Endodermal cell (in vitro differentiated cells): Measurements from ENCODE around the gene FNDC3A. TPM values are rescaled to one million over a fixed set of nuclear protein-coding genes. Genes with fewer than 3 reads are reported as not detected.
A peak's percentile ranks its signal among the peaks of the same experiment; 100 is the strongest.

Experiments
- DNase-seq: peaks from one replicate; pipeline ENCODE4 v3.0.0-alpha.2; 2017
- H3K27ac ChIP-seq: 2 replicates; pipeline ENCODE4 v1.5.1; 2013; ENCODE audit warnings: mild to moderate bottlenecking, low read depth, low read length, moderate library complexity
- H3K27me3 ChIP-seq: 2 replicates; pipeline ENCODE4 v1.6.1; 2013; ENCODE audit warnings: mild to moderate bottlenecking, low read length, moderate library complexity; ENCODE audit not compliant: insufficient read depth, control insufficient read depth, poor library complexity, severe bottlenecking
- H3K36me3 ChIP-seq: 2 replicates; pipeline ENCODE4 v1.7.0; 2013; ENCODE audit warnings: mild to moderate bottlenecking, low read length, moderate library complexity; ENCODE audit not compliant: control insufficient read depth, insufficient read depth
- H3K4me1 ChIP-seq: one replicate; pipeline ENCODE4 v1.7.0; 2013; ENCODE audit warnings: low read length; ENCODE audit not compliant: control insufficient read depth, insufficient read depth
- H3K4me3 ChIP-seq: 2 replicates; pipeline ENCODE4 v1.5.1; 2013; ENCODE audit warnings: mild to moderate bottlenecking, low read length, moderate library complexity
- H3K9ac ChIP-seq: 2 replicates; pipeline ENCODE4 v1.6.1; 2013; ENCODE audit warnings: mild to moderate bottlenecking, low read length, moderate library complexity; ENCODE audit not compliant: poor library complexity, severe bottlenecking; ENCODE audit errors: extremely low read depth
- H3K9me3 ChIP-seq: 2 replicates; pipeline ENCODE4 v1.6.1; 2013; ENCODE audit warnings: mild to moderate bottlenecking, low read length, moderate library complexity; ENCODE audit not compliant: control insufficient read depth
- H3K27ac Mint-ChIP-seq: 2 replicates; pipeline ENCODE4 v1.8.0; 2020; ENCODE audit warnings: mixed read lengths
- H3K27me3 Mint-ChIP-seq: 2 replicates; pipeline ENCODE4 v1.8.0; 2021; ENCODE audit warnings: mild to moderate bottlenecking, mixed read lengths; ENCODE audit not compliant: insufficient read depth
- H3K36me3 Mint-ChIP-seq: 2 replicates; pipeline ENCODE4 v1.8.0; 2020; ENCODE audit warnings: low read depth, mixed read lengths
- H3K4me1 Mint-ChIP-seq: 2 replicates; pipeline ENCODE4 v1.8.0; 2020; ENCODE audit warnings: mixed read lengths
- H3K4me3 Mint-ChIP-seq: 2 replicates; pipeline ENCODE4 v1.8.0; 2020; ENCODE audit warnings: mild to moderate bottlenecking, moderate library complexity, mixed read lengths
- H3K9me3 Mint-ChIP-seq: 2 replicates; pipeline ENCODE4 v1.8.0; 2020; ENCODE audit warnings: mild to moderate bottlenecking, mixed read lengths
- WGBS, 2 experiments: methylation state at CpG; one replicate each; pipeline versions ENCODE4 v1.1.5 to v1.1.7; 2013; ENCODE audit warnings: missing lambda C conversion rate in 2 of 2, mixed read lengths in 1 of 2; ENCODE audit not compliant: insufficient coverage in 1 of 2, insufficient read length in 1 of 2; 5-methylcytosine and 5-hydroxymethylcytosine counted together
- total RNA-seq, 2 donors: library from RNA; stranded (reverse); fragmentation: NEBNext Ultra II Directional in 1 of 2; extraction: Animal tissue kit (Norgen Biotek cat#: 25700) in 1 of 2; gene quantifications; 2 replicates in 1 of 2; 3 replicates in 1 of 2; pipeline ENCODE4 v1.2.1, GENCODE V29; 2021
- TF ChIP-seq, protein P1 (sequence below): fragments of 200-600 bp; sonication (generic); conservative IDR thresholded peaks from 2 replicates; pipeline ENCODE4 v1.5.0; 2021; ENCODE audit warnings: antibody characterized with exemption, mild to moderate bottlenecking

Gene FNDC3A
- total RNA-seq, 2 donors from 2014 or later = 42.2 to 42.8 TPM

DNA sequence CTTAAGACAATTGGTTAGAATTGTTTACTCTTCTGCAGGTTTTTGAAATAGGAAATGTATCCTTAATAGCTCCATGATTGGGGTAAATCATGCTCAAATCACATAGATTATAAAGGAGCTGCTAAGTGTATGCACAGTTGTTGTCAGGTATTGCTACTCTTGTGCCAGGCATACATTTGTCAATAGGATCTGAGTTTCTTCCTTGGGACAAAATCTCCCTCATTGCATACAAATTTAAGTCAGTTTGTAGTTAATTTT is 135.1 kb downstream of the FNDC3A start:
- Histone ChIP-seq H3K9ac (peak overlapping the region; percentile 93), H3K27ac (no peak overlapping the region), H3K27me3 (no peaks in the 10 kb centered on the region), H3K4me3 (peak overlapping the region; percentile 100), H3K36me3 (peaks cover 14% of the 10 kb centered on the region), H3K9me3 (no peaks in the 10 kb centered on the region), H3K4me1 (no peaks in the 10 kb centered on the region)
- peaks cover 10% of the 10 kb centered on the region for H3K36me3 Mint-ChIP-seq
- H3K27ac Mint-ChIP-seq = peak overlapping the region; percentile 74
- no peaks in the 10 kb centered on the region for H3K9me3 Mint-ChIP-seq
- H3K4me1 Mint-ChIP-seq = peaks cover 16% of the 10 kb centered on the region
- H3K27me3 Mint-ChIP-seq = no peaks in the 10 kb centered on the region
- TF ChIP-seq, protein P1, sequence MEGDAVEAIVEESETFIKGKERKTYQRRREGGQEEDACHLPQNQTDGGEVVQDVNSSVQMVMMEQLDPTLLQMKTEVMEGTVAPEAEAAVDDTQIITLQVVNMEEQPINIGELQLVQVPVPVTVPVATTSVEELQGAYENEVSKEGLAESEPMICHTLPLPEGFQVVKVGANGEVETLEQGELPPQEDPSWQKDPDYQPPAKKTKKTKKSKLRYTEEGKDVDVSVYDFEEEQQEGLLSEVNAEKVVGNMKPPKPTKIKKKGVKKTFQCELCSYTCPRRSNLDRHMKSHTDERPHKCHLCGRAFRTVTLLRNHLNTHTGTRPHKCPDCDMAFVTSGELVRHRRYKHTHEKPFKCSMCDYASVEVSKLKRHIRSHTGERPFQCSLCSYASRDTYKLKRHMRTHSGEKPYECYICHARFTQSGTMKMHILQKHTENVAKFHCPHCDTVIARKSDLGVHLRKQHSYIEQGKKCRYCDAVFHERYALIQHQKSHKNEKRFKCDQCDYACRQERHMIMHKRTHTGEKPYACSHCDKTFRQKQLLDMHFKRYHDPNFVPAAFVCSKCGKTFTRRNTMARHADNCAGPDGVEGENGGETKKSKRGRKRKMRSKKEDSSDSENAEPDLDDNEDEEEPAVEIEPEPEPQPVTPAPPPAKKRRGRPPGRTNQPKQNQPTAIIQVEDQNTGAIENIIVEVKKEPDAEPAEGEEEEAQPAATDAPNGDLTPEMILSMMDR = no peak
- peak overlapping the region; percentile 79 for H3K4me3 Mint-ChIP-seq
- DNase-seq = no peak

DNA sequence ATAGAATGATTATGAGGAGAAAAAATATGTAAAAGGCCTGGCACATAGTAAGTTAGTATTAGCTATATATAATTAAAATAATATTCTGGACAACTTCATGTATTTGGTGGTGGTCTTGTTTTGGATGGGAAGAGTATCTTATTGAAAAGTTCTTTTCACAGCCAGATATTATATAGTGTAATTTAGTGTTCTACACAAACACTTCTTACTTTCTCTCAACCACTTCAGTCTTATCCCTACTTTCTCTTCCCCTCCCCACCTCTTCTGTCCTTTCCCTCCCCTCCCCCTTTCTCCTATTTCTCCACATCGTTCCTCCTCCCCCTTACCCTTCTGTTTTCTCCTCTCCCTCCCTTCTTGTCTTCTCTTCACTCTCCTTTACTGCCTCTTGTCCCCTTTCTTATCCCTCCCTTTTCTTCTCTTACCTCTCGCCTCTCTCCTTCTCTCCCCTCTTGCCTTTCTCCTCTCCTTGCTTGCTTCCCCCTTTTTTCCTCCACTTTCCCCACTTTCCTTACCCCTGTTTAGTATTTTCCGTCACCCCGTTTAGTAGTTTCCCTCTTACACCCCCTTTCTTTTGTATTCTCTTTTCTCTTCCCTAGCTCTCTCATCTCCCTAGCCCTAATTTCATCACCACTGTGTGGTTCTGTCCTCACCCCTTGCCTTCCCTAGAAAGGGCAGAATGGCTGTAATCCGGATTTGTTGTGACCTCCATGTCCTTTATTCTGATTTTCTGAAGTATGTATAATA is 137.2 kb downstream of the FNDC3A start:
- Mint-ChIP-seq H3K27me3 (no peaks in the 10 kb centered on the region), H3K4me3 (peak overlapping the region; percentile 48), H3K9me3 (no peaks in the 10 kb centered on the region), H3K27ac (peak overlapping the region; percentile 93), H3K4me1 (peaks cover 17% of the 10 kb centered on the region), H3K36me3 (peaks cover 30% of the 10 kb centered on the region)
- WGBS, 2 experiments = 28 to 31% methylated on average over 4 to 5 of the region's 5 CpGs
- Histone ChIP-seq H3K4me1 (no peaks in the 10 kb centered on the region), H3K27me3 (no peaks in the 10 kb centered on the region), H3K9me3 (no peaks in the 10 kb centered on the region), H3K4me3 (peak overlapping the region; percentile 46), H3K9ac (peak overlapping the region; percentile 39), H3K27ac (peak overlapping the region; percentile 54), H3K36me3 (peaks cover 33% of the 10 kb centered on the region)
- TF ChIP-seq, protein P1 = no peak
- DNase-seq = no peak

DNA sequence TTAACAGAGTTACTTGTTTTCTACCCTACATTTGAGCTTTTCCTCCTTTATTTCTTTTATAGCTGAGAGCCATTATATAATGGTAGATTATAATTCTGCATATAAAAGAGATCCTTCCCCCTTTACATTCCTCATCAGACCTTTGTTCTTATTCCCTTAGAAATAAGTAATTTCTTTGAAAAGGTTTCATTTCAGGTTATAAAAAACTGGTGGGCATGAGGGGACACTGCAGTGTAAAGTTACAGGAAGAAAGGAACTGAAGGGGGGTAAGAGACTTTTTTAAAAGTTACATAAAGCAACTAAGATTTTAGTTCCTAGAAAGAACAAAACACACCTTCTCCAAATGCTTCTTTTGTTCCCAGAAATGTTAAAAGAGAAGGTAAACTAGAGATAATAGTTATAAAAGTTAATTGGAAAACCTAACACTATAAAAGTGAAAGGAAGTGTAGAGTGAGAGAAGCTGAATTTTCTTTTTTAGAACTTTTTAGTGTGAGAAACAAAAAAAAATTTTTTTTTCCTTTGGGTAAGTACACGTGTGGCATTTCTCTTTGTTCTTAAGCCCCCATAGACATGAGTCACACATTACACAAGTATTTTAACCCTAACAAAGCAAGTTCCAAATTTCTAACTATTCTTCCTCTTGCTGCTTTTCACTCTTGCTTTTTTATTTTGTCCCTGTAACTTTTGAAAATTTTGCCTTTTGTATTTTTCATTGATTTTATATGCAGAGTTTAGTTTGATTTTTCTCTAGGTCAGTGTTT is 138.0 kb downstream of the FNDC3A start:
- peak overlapping the region; percentile 39 for H3K9ac ChIP-seq
- peaks cover 39% of the 10 kb centered on the region for H3K36me3 ChIP-seq
- no peaks in the 10 kb centered on the region for H3K9me3 ChIP-seq
- peak overlapping the region; percentile 46 for H3K4me3 ChIP-seq
- Mint-ChIP-seq H3K4me1 (peaks cover 23% of the 10 kb centered on the region), H3K4me3 (peak overlapping the region; percentile 48), H3K9me3 (no peaks in the 10 kb centered on the region), H3K27me3 (no peaks in the 10 kb centered on the region), H3K27ac (peak overlapping the region; percentile 93), H3K36me3 (peaks cover 38% of the 10 kb centered on the region)
- H3K4me1 ChIP-seq = no peaks in the 10 kb centered on the region
- WGBS, 2 experiments = 43 to 63% methylated on average over 1 of the region's 1 CpG
- TF ChIP-seq, protein P1 = no peak
- DNase-seq = no peak
- H3K27ac ChIP-seq = peak overlapping the region; percentile 54
- no peaks in the 10 kb centered on the region for H3K27me3 ChIP-seq
